Ovary (tissue), 3 donors: ENCODE measurements around the gene TSHZ2.

Experiments
- EP300 ChIP-seq: sonication (generic); formaldehyde crosslinking; IDR thresholded peaks from one replicate; pipeline ENCODE4 v1.6.1; 2017; ENCODE audit warnings: antibody characterized with exemption
- TF ChIP-seq, protein P1 (sequence below), 3 donors: fragments of 450-650 bp in 2 of 3; fragments of 200-600 bp in 1 of 3; IDR thresholded peaks; one replicate each; pipeline versions ENCODE4 v1.5.1 to v1.8.0; 2016 to 2022; ENCODE audit warnings: antibody characterized with exemption in 3 of 3, mild to moderate bottlenecking in 1 of 3
- donor health status: DM: no; HTN: no; CAD: no.

DNA sequence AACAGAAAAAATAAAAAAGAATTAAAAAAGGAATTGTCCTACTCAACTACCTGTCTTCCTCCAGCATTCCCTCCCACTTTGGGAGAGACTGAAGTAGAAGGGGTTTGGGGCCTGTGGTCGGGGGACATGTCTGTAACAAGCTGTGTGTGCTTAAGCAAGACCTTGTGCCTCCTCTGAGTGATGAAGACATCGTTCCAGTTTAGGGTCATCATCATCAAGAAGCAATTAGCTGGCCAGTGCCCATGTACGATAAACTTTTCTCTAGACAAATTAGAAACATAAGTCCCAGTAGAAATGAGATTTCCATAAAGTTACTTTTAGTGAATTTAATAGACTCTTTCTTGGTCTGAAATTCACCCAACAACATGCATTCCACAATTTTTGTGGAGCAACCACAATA lies 348.5 kb downstream of the TSHZ2 start:
- TF ChIP-seq, protein P1, sequence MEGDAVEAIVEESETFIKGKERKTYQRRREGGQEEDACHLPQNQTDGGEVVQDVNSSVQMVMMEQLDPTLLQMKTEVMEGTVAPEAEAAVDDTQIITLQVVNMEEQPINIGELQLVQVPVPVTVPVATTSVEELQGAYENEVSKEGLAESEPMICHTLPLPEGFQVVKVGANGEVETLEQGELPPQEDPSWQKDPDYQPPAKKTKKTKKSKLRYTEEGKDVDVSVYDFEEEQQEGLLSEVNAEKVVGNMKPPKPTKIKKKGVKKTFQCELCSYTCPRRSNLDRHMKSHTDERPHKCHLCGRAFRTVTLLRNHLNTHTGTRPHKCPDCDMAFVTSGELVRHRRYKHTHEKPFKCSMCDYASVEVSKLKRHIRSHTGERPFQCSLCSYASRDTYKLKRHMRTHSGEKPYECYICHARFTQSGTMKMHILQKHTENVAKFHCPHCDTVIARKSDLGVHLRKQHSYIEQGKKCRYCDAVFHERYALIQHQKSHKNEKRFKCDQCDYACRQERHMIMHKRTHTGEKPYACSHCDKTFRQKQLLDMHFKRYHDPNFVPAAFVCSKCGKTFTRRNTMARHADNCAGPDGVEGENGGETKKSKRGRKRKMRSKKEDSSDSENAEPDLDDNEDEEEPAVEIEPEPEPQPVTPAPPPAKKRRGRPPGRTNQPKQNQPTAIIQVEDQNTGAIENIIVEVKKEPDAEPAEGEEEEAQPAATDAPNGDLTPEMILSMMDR (IDR thresholded peaks at IDR 0.05): no peak
- TF ChIP-seq EP300: no peak
